Osteoblast (primary cell): Measurements from ENCODE around the gene PAXIP1. TPM values are rescaled to one million over a fixed set of nuclear protein-coding genes. Genes with fewer than 3 reads are reported as not detected.

Experiments used
- DNase-seq: peaks from one replicate; pipeline ENCODE4 v3.0.0; 2011; ENCODE audit warnings: low spot score, mixed read lengths; ENCODE audit not compliant: insufficient read length; ENCODE audit errors: missing footprints
- H2AFZ ChIP-seq: 2 replicates; pipeline ENCODE4 v1.6.0; 2011; ENCODE audit warnings: mild to moderate bottlenecking, low read length
- H3K27ac ChIP-seq: 2 replicates; pipeline ENCODE4 v1.5.1; 2011; ENCODE audit warnings: mild to moderate bottlenecking, low read depth, low read length, moderate library complexity
- H3K27me3 ChIP-seq: 2 replicates; pipeline ENCODE4 v1.6.0; 2012; ENCODE audit warnings: mild to moderate bottlenecking, control low read depth, inconsistent platforms, low read length, moderate library complexity; ENCODE audit not compliant: insufficient read depth
- H3K36me3 ChIP-seq: 2 replicates; pipeline ENCODE4 v1.5.1; 2011; ENCODE audit warnings: mild to moderate bottlenecking, low read length, control low read depth, moderate library complexity; ENCODE audit not compliant: insufficient read depth
- H3K4me1 ChIP-seq: 2 replicates; pipeline ENCODE4 v1.5.1; 2011; ENCODE audit warnings: mild to moderate bottlenecking, low read length, control low read depth, moderate library complexity; ENCODE audit not compliant: insufficient read depth
- H3K4me2 ChIP-seq: 2 replicates; pipeline ENCODE4 v1.6.0; 2011; ENCODE audit warnings: mild to moderate bottlenecking, low read length; ENCODE audit not compliant: insufficient read depth
- H3K4me3 ChIP-seq: fragments of 200-600 bp; sonication (generic); 3 replicates; pipeline ENCODE4 v1.5.1; 2012; ENCODE audit warnings: mild to moderate bottlenecking, low read length, inconsistent platforms; ENCODE audit not compliant: insufficient read depth
- H3K79me2 ChIP-seq: 2 replicates; pipeline ENCODE4 v1.6.0; 2012; ENCODE audit warnings: mild to moderate bottlenecking, low read length, control low read depth, inconsistent platforms; ENCODE audit not compliant: insufficient read depth
- H3K9me3 ChIP-seq: 2 replicates; pipeline ENCODE4 v1.5.1; 2011; ENCODE audit warnings: low read depth, low read length, control low read depth
- H4K20me1 ChIP-seq: 2 replicates; pipeline ENCODE4 v1.6.0; 2012; ENCODE audit warnings: mild to moderate bottlenecking, low read length, control low read depth; ENCODE audit not compliant: insufficient read depth
- total RNA-seq: library from RNA; depleted of rRNA; stranded (reverse); fragments of >200 nt; gene quantifications from 2 replicates; pipeline ENCODE4 v1.2.3, GENCODE V29; 2012
- TF ChIP-seq, protein P1 (sequence below): IDR thresholded peaks from 2 replicates; pipeline ENCODE4 v1.5.1; 2011; ENCODE audit warnings: mild to moderate bottlenecking, low read depth, low read length, moderate library complexity; ENCODE audit errors: extremely low read depth

PAXIP1 gene
- total RNA-seq, 1 donor, result 10.5 TPM

DNA sequence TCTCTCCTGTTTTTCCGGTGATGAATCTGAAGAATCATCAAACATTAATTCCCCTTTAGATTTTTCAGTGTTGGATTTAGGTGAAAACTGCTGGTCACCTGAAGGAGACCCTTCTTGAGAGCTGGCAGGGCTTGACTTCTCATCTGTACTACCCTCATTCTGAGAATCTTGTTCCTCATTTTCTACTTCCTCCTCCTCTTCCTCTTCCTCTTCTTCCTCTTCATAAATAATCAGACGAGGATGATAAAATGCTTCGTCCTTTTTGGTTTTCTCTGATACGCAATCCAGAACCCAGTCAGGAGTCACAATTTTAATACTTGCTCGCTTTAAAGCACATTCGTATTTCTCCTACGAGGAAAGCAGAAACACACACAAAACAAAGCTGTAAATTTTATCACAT lies 26.9 kb downstream of the PAXIP1 start:
- H3K79me2 ChIP-seq, result peaks cover 5% of the 10 kb centered on the region
- no peaks in the 10 kb centered on the region for H3K4me1 ChIP-seq
- no peaks in the 10 kb centered on the region for H3K9me3 ChIP-seq
- no peak for DNase-seq
- no peaks in the 10 kb centered on the region for H3K27me3 ChIP-seq
- no peak overlapping the region for H2AFZ ChIP-seq
- TF ChIP-seq, protein P1, sequence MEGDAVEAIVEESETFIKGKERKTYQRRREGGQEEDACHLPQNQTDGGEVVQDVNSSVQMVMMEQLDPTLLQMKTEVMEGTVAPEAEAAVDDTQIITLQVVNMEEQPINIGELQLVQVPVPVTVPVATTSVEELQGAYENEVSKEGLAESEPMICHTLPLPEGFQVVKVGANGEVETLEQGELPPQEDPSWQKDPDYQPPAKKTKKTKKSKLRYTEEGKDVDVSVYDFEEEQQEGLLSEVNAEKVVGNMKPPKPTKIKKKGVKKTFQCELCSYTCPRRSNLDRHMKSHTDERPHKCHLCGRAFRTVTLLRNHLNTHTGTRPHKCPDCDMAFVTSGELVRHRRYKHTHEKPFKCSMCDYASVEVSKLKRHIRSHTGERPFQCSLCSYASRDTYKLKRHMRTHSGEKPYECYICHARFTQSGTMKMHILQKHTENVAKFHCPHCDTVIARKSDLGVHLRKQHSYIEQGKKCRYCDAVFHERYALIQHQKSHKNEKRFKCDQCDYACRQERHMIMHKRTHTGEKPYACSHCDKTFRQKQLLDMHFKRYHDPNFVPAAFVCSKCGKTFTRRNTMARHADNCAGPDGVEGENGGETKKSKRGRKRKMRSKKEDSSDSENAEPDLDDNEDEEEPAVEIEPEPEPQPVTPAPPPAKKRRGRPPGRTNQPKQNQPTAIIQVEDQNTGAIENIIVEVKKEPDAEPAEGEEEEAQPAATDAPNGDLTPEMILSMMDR, result no peak
- no peak overlapping the region for H3K4me2 ChIP-seq
- peaks cover 19% of the 10 kb centered on the region for H3K36me3 ChIP-seq
- H3K27ac ChIP-seq, result no peak overlapping the region
- no peak overlapping the region for H3K4me3 ChIP-seq
- H4K20me1 ChIP-seq, result no peaks in the 10 kb centered on the region

DNA sequence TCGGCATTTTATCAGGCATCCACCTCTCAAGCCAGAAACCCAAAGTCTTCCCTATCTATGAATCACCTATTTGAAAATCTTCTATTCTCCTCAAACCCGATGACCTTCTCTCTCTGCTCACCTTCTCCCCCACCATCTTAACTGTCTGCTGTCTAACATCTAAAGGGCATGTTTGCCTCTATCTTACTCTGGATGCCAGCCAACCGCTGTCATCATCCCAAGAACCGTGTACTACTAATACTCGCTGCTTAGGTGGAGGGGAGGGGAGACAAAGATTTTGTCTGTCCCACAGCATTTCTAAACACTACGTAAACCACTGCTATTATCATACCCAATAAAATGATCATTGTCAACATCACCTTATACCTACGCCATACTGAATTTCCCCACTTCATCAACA lies 29.5 kb downstream of the PAXIP1 start:
- no peak for DNase-seq
- H3K36me3 ChIP-seq, result peaks cover 21% of the 10 kb centered on the region
- no peaks in the 10 kb centered on the region for H3K9me3 ChIP-seq
- no peaks in the 10 kb centered on the region for H4K20me1 ChIP-seq
- no peak overlapping the region for H2AFZ ChIP-seq
- peaks cover 5% of the 10 kb centered on the region for H3K79me2 ChIP-seq
- H3K4me2 ChIP-seq, result no peak overlapping the region
- no peaks in the 10 kb centered on the region for H3K4me1 ChIP-seq
- H3K27me3 ChIP-seq, result no peaks in the 10 kb centered on the region
- TF ChIP-seq, protein P1, result no peak
- no peak overlapping the region for H3K4me3 ChIP-seq
- no peak overlapping the region for H3K27ac ChIP-seq

DNA sequence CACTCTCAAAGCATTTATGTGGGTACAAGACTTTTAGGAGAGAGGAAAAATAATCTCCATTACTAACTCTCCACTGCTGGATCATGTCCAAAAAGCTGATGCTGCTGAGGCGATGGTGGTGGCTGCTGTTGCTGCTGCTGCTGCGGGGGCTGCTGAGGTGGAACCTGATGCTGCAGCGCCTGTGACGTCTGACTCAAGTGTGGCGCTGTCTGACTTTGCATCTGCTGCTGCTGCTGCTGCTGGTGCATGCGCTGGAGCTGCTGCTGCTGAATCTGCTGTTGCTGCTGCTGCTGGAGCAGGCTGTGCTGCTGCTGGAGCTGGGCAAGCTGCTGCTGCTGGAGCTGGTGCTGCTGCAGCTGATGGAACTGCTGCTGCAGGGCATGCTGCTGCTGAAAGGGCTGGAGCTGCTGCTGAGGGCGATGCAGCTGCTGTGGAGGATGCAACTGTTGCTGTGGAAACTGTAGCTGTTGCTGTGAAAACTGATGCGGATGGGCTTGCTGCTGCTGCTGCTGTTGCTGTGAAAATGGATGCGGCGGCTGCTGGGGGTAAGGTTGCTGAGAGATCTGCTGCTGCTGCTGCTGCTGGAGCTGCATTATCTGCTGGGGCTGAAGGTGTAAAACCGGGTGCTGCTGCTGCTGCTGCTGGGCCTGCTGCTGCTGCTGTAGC lies 34.5 kb downstream of the PAXIP1 start:
- H2AFZ ChIP-seq, result no peak overlapping the region
- no peaks in the 10 kb centered on the region for H3K9me3 ChIP-seq
- no peak overlapping the region for H3K27ac ChIP-seq
- H4K20me1 ChIP-seq, result no peaks in the 10 kb centered on the region
- H3K36me3 ChIP-seq, result peaks cover 42% of the 10 kb centered on the region
- H3K79me2 ChIP-seq, result peaks cover 2% of the 10 kb centered on the region
- H3K4me2 ChIP-seq, result no peak overlapping the region
- H3K4me3 ChIP-seq, result no peak overlapping the region
- TF ChIP-seq, protein P1, result no peak
- no peak for DNase-seq
- H3K4me1 ChIP-seq, result no peaks in the 10 kb centered on the region
- H3K27me3 ChIP-seq, result no peaks in the 10 kb centered on the region

DNA sequence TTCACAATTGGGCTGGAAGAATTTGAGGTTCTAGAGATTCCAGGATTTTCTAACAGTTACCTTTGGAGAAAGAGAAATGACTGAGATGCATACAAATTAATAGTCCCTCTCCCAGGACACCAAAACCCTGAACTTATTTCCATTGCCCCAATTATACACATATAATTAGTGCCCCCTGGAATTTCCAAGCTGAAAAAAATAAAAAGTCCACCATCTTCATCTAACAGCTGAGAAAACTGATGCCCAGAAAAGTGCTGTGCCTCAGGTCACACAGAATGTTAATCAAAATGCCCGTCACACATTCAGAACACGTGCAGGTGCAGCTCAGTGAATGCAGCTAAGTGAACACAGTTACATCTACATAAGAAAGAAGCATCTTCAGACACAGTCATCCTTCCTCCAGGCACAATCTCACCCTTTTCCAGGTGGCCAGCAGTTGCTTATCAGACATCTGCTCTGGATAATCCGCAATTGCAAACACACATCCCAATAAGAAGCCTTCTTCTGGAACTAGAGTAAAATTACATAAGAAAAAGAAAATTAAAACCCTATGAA lies 35.4 kb downstream of the PAXIP1 start:
- Histone ChIP-seq H3K27ac (no peak overlapping the region), H3K36me3 (peaks cover 45% of the 10 kb centered on the region), H3K27me3 (no peaks in the 10 kb centered on the region), H3K4me1 (no peaks in the 10 kb centered on the region), H2AFZ (no peak overlapping the region), H3K9me3 (no peaks in the 10 kb centered on the region), H3K4me3 (no peak overlapping the region), H3K79me2 (peaks cover under 1% of the 10 kb centered on the region), H4K20me1 (no peaks in the 10 kb centered on the region), H3K4me2 (no peak overlapping the region)
- TF ChIP-seq, protein P1, result no peak
- no peak for DNase-seq
